ENCODE measurements around the gene CTTNBP2. TPM values are rescaled to one million over a fixed set of nuclear protein-coding genes. Genes with fewer than 3 reads are reported as not detected.

CTTNBP2 gene
- 0.21 to 0.61 TPM (median 0.26 TPM) in 5 replicates for total RNA-seq (2022; extraction: Qiagen RNA extraction)

GRCh38 chr7:117873310-117874190, at the start of gene CTTNBP2:
TSS of gene CTTNBP2 (minus strand) at chr7:117873441. CDS start at chr7:117873415, 26 bp downstream.

Data from A549 treated with AZD2906 at 1 μM for 4 hours (cell line).